ENCODE data around the gene ZNF628. TPM values are rescaled to one million over a fixed set of nuclear protein-coding genes. Genes with fewer than 3 reads are reported as not detected.

The ZNF628 gene
- total RNA-seq, 1 experiment from 2014 or later = 16.7 TPM

- ChIA-PET POLR2A (ENCODE audit: low non-redundant PET) (no interaction called here), CTCF (interaction anchor here (0.5 kb wide), 1 partner anchor 189 kb away, joined by 4 read pairs; no protein-coding TSS in a partner anchor)
- Histone ChIP-seq H3K36me3 (ENCODE audit: insufficient read depth, low read length, poor library complexity, severe bottlenecking) (no peaks in the 10 kb centered on the region), H3K9me3 (ENCODE audit: low read depth, low read length, poor library complexity, severe bottlenecking) (no peaks in the 10 kb centered on the region), H3K4me3 (ENCODE audit: low read depth, low read length, poor library complexity, severe bottlenecking) (no peak overlapping the region), H3K4me1 (ENCODE audit: insufficient read depth, low read length, poor library complexity, severe bottlenecking) (peaks cover 20% of the 10 kb centered on the region), H3K27ac (ENCODE audit: low read depth, low read length, poor library complexity, severe bottlenecking) (no peak overlapping the region), H3K27me3 (replicated peaks; ENCODE audit: insufficient read depth, low read depth, low read length, poor library complexity) (peaks cover 54% of the 10 kb centered on the region)
- TF ChIP-seq EZH2 (IDR thresholded peaks at IDR 0.05; ENCODE audit: borderline replicate concordance, low read depth, low read length, poor library complexity, severe bottlenecking) = no peak
- no peak for TF ChIP-seq CTCF (conservative IDR thresholded peaks at IDR 0.05; ENCODE audit: low read depth, low read length)
- no TSS peak for BruUV-seq (replicated peaks)
- no peak for DNase-seq (ENCODE audit: low spot score)
- intact Hi-C loops (cut with micrococcal nuclease; ENCODE audit: unreplicated experiment) = no loop called here
Observed at GRCh38 chr19:55442372-55442961, 34.0 kb upstream of the ZNF628 start.

GRCh38 chr19:55443045-55443823, 33.2 kb upstream of the ZNF628 start, which contains the start of gene SHISA7:
Gene SHISA7, minus strand, starts transcription at chr19:55443300. Its CDS starts 437 bp downstream, at chr19:55442863.
- Histone ChIP-seq H3K4me3 (ENCODE audit: low read depth, low read length, poor library complexity, severe bottlenecking) (no peak within 1 kb of the TSS), H3K4me1 (ENCODE audit: insufficient read depth, low read length, poor library complexity, severe bottlenecking) (peaks cover 20% of the 10 kb centered on the region), H3K36me3 (ENCODE audit: insufficient read depth, low read length, poor library complexity, severe bottlenecking) (no peaks in the 10 kb centered on the region), H3K27ac (ENCODE audit: low read depth, low read length, poor library complexity, severe bottlenecking) (no peak within 1 kb of the TSS), H3K27me3 (replicated peaks; ENCODE audit: insufficient read depth, low read depth, low read length, poor library complexity) (peaks cover 54% of the 10 kb centered on the region), H3K9me3 (ENCODE audit: low read depth, low read length, poor library complexity, severe bottlenecking) (no peaks in the 10 kb centered on the region)
- DNase-seq (ENCODE audit: low spot score) = peak; percentile 46
- CTCF ChIA-PET = no interaction called here
- intact Hi-C loops (cut with micrococcal nuclease; ENCODE audit: unreplicated experiment) = no loop called here
- POLR2A ChIA-PET (ENCODE audit: low non-redundant PET) = no interaction called here
- no TSS peak for BruUV-seq (replicated peaks)
- TF ChIP-seq CTCF (conservative IDR thresholded peaks at IDR 0.05; ENCODE audit: low read depth, low read length) = no peak
- TF ChIP-seq EZH2 (IDR thresholded peaks at IDR 0.05; ENCODE audit: borderline replicate concordance, low read depth, low read length, poor library complexity, severe bottlenecking) = no peak

GRCh38 chr19:55443824-55444480, 32.5 kb upstream of the ZNF628 start:
- ChIA-PET CTCF (no interaction called here), POLR2A (ENCODE audit: low non-redundant PET) (no interaction called here)
- no peak overlapping the region for H3K27ac ChIP-seq (ENCODE audit: low read depth, low read length, poor library complexity, severe bottlenecking)
- H3K27me3 ChIP-seq (replicated peaks; ENCODE audit: insufficient read depth, low read depth, low read length, poor library complexity) = peaks cover 54% of the 10 kb centered on the region
- no peak for TF ChIP-seq CTCF (conservative IDR thresholded peaks at IDR 0.05; ENCODE audit: low read depth, low read length)
- no peak for TF ChIP-seq EZH2 (IDR thresholded peaks at IDR 0.05; ENCODE audit: borderline replicate concordance, low read depth, low read length, poor library complexity, severe bottlenecking)
- no peaks in the 10 kb centered on the region for H3K9me3 ChIP-seq (ENCODE audit: low read depth, low read length, poor library complexity, severe bottlenecking)
- DNase-seq (ENCODE audit: low spot score) = no peak
- H3K4me1 ChIP-seq (ENCODE audit: insufficient read depth, low read length, poor library complexity, severe bottlenecking) = peaks cover 20% of the 10 kb centered on the region
- no peaks in the 10 kb centered on the region for H3K36me3 ChIP-seq (ENCODE audit: insufficient read depth, low read length, poor library complexity, severe bottlenecking)
- no TSS peak for BruUV-seq (replicated peaks)
- intact Hi-C loops (cut with micrococcal nuclease; ENCODE audit: unreplicated experiment) = no loop called here
- no peak overlapping the region for H3K4me3 ChIP-seq (ENCODE audit: low read depth, low read length, poor library complexity, severe bottlenecking)

Data from A673 (cell line).